HG02678 (cell line): ENCODE measurements around the gene KIF13A.
"Not testable (repeated sequence)": the region's sequence is repeated elsewhere in the genome, so short reads cannot be mapped to it uniquely, and the experiment has no call there.

Experiments
- ATAC-seq: cut with Tn5 transposase; IDR thresholded peaks from one replicate; pipeline ENCODE4 v1.9.1; 2021; ENCODE audit warnings: mild to moderate bottlenecking, moderate library complexity; ENCODE audit not compliant: unreplicated experiment

KIF13A gene

DNA sequence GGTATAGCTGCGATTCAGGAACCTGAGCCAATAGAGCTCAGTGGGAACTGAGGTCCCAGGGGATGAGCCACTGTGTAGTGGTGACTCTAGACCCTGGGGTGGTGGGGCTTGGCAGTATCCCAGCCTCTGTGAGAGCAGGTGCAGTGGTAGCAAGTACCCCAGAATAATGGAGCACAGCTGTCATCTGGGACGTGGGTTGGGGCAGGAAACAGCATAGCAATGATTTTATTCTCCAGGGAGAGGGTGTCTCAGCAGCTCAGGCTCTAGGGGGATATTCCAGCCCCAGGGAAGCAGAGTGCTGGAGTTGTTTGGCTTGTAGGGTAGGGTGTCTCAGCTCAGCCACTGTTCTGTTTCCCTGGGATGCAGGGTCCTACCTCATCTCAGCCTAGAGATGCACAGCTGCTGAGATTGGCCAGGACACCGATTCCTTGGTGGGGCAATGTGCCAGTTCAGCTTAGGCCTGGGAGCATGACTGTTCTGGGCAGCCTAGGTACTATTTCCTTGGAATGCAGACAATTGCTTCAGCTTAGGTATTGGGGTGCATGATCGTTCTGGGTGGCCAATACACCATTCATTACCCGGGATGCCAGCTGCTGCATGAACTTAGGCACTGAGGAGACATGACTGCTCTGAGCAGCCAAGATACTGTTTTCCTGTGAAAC lies 246.7 kb downstream of the KIF13A start:
- ATAC-seq: no peak

DNA sequence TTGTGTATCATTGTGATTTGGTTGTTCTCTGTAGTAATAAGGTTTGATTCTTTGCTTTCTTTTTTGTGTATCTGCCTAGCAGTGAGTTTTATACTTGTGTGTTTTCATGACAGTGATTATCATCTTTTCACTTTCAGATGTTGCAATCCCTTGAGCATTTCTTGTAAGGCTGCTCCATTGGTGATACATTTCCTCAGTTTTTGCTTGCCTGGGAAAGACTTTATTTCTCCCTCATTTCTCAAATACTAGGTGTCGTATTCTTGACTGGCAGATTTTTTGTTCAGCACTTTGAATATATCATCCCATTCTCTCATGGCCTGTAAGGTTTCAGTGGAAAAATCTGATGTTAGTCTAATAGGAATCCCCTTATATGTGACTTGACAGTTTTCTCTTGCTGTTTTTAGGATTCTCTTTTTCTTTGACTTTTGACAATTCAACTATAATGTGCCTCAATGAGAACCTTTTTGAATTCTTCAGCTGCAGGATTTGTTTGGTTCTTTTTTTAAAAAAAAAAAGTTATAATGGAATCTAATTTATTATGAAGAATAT lies 249.7 kb downstream of the KIF13A start:
- no peak for ATAC-seq

DNA sequence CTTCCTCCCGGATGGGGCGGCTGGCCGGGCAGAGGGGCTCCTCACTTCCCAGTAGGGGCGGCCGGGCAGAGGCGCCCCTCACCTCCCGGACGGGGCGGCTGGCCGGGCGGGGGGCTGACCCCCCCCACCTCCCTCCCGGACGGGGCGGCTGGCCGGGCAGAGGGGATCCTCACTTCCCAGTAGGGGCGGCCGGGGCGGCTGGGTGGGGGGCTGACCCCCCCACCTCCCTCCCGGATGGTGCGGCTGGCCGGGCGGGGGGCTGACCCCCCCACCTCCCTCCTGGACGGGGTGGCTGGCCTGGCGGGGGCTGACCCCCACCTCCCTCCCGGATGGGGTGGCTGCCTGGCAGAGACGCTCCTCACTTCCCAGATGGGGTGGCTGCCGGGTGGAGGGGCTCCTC lies 252.1 kb downstream of the KIF13A start:
- not testable (repeated sequence) for ATAC-seq

DNA sequence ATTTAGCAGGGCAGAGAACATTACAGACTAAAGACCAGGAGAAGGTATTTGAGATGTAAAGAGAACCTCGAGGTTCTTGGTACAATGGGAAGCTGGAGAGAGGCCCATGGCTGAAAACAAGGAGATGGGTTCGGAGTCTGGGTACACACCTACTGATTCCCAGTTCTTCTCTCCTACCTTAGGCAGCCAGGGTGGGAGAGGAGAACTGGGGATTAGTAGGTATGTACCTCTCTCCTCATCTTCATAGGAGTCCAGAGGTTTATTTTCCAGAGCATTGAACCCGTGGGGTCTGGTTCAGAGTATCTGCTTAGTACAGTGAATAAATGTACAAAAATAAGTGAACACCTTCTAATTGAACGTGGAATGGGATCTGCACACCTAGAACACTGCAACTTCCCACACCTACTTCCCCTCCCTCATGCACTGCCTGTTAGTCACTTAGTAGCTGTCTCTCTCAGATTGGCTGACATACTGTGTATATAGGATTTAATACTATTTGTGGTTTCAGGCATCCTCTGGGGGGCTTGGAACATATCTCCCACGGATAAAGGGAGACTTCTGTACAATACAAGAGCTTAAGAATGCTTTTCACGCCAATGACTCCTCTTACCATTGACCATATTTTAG lies 257.2 kb downstream of the KIF13A start:
- ATAC-seq: no peak

DNA sequence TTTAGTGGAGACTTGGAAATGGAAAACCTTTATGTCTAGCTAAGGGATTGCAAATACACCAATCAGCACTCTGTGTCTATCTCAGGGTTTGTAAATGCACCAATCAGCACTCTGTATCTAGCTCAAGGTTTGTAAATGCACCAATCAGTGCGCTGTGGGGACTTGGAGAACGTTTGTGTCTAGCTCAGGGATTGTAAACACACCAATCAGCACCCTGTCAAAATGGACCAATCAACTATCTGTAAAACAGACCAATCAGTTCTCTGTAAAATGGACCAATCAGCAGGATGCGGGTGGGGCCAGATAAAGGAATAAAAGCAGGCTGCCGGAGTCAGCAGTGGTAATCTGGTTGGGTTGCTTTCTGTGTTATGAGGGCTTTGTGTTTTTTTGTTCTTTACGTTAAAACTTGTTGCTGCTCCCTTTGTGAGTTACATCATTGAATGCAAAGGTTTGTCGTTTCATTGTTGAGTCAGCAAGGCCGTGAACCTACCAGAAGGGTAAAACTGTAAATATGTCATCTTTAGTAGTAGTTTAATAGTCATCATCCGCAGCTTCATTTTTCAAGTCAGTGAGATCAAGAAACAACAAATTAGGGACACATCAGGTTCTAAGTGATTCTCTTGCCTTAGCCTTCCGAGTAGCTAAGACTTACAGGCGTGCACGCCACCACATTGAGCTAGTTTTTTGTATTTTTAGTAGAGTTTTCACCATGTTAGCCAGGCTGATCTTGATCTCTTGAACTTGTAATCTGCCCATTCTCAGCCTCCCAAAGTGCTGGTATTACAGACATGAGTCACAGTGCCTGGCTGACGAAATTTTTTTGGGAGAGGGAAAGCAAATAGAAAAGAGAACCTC lies 258.0 kb downstream of the KIF13A start:
- no peak for ATAC-seq

DNA sequence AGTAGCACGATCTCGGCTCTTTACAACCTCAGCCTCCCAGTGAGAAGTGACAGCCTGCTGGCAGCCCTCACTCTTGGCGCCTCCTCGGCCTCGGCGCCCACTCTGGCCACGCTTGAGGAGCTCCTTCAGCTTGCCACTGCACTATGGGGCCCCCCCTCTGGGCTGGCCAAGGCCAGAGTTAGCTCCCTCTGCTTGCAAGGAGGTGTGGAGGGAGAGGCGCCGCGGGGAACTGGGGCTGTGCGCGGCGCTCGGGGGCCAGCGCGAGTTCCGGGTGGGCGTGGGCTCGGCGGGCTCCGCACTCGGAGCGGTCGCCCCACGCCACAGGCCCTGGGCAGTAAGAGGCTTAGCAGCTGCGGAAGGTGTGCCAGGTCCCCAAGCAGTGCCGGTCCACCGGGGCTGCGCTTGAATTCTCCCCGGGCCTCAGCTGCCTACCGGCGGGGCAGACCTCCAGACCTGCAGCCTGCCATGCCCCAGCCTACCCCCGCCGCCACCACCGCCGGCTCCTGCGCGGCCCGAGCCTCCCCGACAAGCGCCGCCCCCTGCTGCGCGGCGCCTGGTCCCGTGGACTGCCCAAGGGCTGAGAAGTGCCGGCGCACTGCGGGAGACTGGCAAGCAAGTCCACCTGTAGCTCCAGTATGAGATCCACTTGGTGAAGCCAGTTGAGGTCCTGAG lies 258.7 kb downstream of the KIF13A start:
- ATAC-seq: no peak

DNA sequence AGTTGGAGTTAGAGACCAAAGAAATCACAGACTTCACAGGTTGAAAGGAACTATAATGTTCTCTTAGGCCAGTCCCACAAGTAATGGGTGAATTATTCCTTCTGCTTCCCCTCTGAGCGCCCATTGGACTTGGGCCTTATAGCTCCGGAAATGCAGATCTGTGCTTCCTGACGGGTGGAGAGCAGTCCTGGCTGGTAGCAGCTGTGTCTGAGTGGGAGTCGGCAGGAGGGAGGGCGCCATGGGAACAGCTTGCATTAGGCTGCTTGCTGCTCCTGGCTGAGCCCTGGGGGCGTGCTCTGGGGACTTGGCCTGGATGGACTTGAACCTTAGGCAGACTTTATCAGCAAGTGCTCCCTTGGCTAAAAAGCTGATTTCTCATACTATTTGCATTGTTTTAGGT lies 262.4 kb downstream of the KIF13A start:
- no peak for ATAC-seq

DNA sequence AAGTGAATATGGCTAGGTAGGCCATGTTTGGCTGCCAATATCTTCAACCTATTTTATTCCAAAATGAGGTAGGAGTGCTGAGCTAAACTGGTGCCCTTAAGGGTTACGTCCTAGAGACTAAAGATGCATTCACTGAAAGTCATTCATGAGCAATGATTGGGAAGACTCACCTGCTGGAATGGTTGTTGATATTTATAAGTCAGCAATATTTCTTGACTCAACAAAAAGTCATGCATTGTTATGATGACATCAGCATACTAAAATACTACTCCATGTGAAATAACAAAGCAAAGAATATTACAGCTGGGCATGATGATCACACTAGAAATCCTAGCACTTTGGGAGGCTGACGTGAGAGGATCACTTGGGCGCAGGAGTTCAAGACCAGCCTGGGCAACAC lies 263.1 kb downstream of the KIF13A start:
- ATAC-seq: no peak

DNA sequence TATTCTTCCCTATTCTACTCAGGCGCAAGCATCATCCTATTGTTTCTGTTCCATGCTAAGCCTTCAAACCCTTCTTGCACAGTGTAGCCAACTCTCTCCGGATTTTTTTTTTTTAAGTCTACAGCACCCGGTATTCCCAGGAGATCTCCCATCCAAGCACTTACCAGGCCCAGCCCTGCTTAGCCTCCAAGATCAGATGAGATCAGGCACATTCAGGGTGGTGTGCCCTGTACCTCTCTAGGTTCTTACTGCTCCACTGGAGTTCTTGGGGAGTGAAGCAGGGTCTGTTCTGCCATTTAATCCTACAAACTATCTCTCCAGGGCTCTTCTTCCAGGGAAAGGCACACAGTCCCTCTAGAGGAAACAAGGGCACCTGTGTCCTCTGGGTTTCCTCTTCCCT lies 265.8 kb downstream of the KIF13A start:
- ATAC-seq: no peak

DNA sequence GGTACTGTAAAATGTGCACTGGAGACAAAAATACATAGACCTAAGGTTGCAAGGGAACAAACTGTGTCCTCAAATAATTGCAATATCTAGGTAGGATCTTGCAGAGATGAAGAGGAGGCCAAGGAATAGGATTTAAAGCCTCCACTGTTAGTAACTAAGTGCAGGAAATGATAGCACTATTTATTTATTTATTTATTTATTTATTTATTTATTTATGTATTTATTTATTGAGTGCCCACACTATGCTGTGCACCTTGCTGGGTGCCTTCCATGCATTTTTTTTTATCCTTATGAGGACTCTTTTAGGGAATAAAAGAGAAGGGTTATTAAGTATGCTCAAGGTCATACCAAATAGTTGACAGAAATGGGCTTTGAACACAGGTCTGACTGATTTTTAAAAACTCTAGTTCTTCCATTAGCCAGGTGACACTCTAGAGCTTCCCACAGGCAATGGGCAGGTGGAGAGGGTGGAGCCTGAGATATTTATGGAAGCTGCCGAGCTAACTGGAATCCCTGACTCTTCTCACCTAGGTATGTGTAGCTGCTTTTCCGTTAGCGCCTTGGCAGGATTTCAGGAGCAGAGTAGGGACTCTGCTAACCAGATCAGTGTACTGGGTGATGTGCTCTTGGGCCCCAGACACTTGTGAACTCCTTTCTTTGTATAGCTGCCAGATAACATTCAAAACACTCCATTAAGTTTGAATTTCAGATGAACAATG lies 268.0 kb downstream of the KIF13A start:
- ATAC-seq: no peak

DNA sequence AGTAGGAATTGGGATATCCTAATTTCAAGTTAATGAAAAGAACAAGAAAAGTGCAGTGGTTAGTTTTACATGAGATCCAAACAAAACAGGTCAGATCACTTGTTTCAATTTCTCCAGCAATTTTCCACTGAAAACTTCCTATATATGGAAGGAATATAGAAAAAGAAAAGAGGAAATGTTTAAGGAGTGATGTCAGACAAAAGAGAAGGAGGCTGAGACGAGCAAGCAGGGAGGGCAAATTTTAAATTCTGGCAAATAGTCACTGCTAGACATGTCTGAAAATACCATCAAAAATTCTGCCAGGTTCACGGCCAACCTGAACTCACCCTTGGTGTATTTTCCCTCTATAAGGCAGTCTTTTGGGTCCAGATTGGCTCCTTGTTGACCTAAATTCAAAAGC lies 271.2 kb downstream of the KIF13A start:
- ATAC-seq: no peak

DNA sequence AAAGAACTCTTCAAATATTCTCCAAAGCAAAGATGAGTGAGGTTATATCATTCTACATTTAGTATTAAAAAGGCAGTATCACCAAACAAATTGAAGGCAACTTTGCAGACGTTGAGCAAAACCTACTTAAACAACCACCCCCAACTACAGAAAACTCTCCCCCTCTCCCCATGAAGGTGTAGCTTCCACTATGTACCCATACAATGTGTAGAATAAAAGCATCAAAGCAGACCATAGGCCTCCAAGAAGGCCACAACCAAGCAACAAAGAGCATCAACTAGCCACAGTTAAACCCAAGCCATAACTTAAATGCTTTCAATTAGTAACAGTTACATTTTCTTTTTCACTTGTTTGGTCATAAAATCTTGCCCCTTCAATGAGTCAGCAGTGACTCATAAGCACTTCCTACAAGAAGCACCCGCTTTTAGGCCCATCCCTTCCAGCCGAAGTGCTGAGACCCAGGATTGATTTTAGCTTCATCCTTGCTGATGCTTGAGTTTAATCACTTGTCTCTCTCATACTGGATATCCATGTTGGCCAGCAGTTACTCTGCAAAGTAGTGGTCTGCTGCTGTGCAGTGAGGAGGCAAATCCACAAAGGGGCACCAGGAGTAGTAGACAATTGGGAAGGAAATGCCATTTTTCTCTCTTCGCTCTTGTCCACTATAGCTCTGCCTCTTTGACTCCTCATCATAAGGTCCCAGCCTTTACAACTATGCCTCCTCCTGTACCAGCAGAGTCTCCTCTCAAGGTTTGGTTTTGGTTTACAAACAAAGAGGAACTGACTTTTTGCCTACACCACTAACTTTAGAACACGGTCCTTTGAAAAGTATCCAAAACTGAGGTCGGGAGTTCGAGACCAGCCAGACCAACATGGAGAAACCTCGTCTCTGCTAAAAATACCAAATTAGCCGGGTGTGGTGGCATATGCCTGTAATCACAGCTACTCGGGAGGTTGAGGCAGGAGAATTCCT lies 272.3 kb downstream of the KIF13A start:
- peak; percentile 79 for ATAC-seq

DNA sequence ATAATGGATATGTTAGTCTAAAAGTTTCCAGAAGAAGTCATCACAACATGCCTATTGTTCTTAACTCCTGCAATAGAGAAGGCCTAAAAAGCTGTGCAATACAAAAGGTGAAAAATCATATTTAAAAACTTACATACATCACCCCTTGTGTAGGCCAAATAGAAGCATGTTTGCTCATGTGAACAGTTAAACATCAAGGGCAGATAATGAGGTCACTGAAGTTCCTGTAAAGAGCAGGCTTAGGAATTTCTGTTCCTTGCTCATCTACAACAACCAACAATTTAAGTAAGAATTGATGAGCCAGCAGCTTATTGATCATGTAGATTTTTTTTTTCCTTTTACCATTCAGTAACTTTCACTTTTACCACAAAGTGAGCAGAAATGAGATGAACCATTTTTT lies 273.3 kb downstream of the KIF13A start:
- no peak for ATAC-seq

DNA sequence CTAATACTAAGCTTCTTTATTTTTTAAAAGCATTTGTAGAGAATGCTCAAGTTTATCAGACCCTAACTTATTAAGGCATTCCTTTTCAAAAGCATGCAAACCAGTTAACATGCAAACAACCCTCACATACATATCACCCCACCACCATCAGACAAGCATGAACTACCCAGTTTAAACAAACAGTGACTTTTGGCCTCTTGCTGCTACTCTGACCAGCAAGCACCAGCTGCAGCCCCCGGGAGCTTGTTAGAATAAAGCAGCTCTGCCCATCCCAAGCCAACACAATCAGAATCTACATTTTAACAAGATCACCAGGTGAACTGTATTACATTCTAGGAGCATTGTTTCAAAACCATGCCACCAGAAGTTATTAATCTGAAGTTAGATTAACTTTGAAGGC lies 274.9 kb downstream of the KIF13A start:
- ATAC-seq: no peak

DNA sequence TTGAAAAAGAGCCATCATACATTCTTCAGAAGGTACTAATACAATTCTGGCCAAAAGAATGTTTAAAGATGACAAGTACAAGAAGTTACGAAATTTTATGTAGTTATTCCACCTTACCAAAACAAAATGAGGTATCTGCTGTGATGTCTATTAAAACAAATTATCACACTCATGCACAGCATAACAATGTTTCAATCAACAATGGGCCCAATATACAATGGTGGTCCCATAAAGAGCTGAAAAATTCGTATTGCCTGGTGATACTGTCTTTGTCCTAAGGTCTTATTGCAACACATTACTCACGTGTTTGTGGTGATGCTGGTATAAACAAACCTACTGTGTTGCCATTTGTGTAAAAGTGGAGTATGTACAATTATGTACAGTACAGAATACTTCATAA lies 277.1 kb downstream of the KIF13A start:
- ATAC-seq: no peak

DNA sequence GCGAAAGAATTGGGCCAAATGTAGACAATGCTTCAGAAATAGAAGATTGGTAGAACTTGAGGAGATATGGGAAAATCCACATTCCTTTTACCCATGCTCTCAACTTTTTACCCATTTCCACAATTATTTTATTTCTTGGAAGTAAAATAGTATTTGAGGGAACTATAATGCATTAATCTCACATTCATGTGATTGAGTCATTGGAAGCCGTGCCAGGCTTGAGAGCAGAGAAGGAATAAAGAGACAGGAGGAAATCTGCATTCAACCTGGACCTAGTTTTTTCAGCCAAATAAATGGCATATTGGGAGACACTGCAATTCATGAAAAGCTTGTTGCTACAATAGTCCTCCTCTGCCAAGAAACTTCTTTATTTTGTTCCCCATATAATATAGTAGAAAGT lies 278.0 kb downstream of the KIF13A start:
- no peak for ATAC-seq
